ENCODE data around the gene DCLK3. TPM values are rescaled to one million over a fixed set of nuclear protein-coding genes. Genes with fewer than 3 reads are reported as not detected.

DCLK3 gene
- total RNA-seq, 2 donors from 2014 or later: 0.80 TPM; not detected in 1

- H3K9me3 ChIP-seq: no peaks in the 10 kb centered on the region
- no peak overlapping the region for H3K4me3 ChIP-seq
- no peak for TF ChIP-seq POLR2A (IDR thresholded peaks at IDR 0.05)
- TF ChIP-seq POLR2AphosphoS5 (IDR thresholded peaks at IDR 0.05): no peak
- no peak for TF ChIP-seq CTCF (IDR thresholded peaks at IDR 0.05)
- intact Hi-C loops (cut with DNase I): no loop called here
- H3K27ac ChIP-seq: no peak overlapping the region
- H3K36me3 ChIP-seq: no peaks in the 10 kb centered on the region
- no peaks in the 10 kb centered on the region for H3K4me1 ChIP-seq (replicated peaks)
- no peak for DNase-seq (ENCODE audit: low spot score)
- no peaks in the 10 kb centered on the region for H3K27me3 ChIP-seq (replicated peaks; ENCODE audit: insufficient read depth)
- WGBS: 86% methylated on average over 2 of the region's 2 CpGs
These were observed 85.9 kb downstream of the DCLK3 start for GRCh38 chr3:36678216-36679013.

GRCh38 chr3:36677331-36678007 is 86.9 kb downstream of the DCLK3 start:
- WGBS: 70% methylated on average over 2 of the region's 2 CpGs
- no peaks in the 10 kb centered on the region for H3K27me3 ChIP-seq (replicated peaks; ENCODE audit: insufficient read depth)
- no peaks in the 10 kb centered on the region for H3K36me3 ChIP-seq
- no peaks in the 10 kb centered on the region for H3K9me3 ChIP-seq
- no peak overlapping the region for H3K4me3 ChIP-seq
- intact Hi-C loops (cut with DNase I): no loop called here
- DNase-seq (ENCODE audit: low spot score): no peak
- no peak overlapping the region for H3K27ac ChIP-seq
- H3K4me1 ChIP-seq (replicated peaks): no peaks in the 10 kb centered on the region
- TF ChIP-seq POLR2AphosphoS5 (IDR thresholded peaks at IDR 0.05) (no peak), CTCF (IDR thresholded peaks at IDR 0.05) (no peak), POLR2A (IDR thresholded peaks at IDR 0.05) (no peak)

- H3K9me3 ChIP-seq: no peaks in the 10 kb centered on the region
- intact Hi-C loops (cut with DNase I): no loop called here
These were observed 89.5 kb downstream of the DCLK3 start for GRCh38 chr3:36674816-36675215.

GRCh38 chr3:36669764-36670163 is 94.6 kb downstream of the DCLK3 start:
- Histone ChIP-seq H3K36me3 (no peaks in the 10 kb centered on the region), H3K4me1 (replicated peaks) (no peaks in the 10 kb centered on the region), H3K9me3 (no peaks in the 10 kb centered on the region), H3K27me3 (replicated peaks; ENCODE audit: insufficient read depth) (no peaks in the 10 kb centered on the region), H3K4me3 (no peak overlapping the region), H3K27ac (no peak overlapping the region)
- no peak for DNase-seq (ENCODE audit: low spot score)
- 92% methylated on average over 3 of the region's 3 CpGs for WGBS
- intact Hi-C loops (cut with DNase I): no loop called here
- no peak for TF ChIP-seq POLR2A (IDR thresholded peaks at IDR 0.05)
- no peak for TF ChIP-seq POLR2AphosphoS5 (IDR thresholded peaks at IDR 0.05)
- no peak for TF ChIP-seq CTCF (IDR thresholded peaks at IDR 0.05)

More at GRCh38 chr3:36674816-36675215, 89.5 kb downstream of the DCLK3 start:
- TF ChIP-seq POLR2A (IDR thresholded peaks at IDR 0.05) (no peak), CTCF (IDR thresholded peaks at IDR 0.05) (no peak), POLR2AphosphoS5 (IDR thresholded peaks at IDR 0.05) (no peak)
- no peaks in the 10 kb centered on the region for H3K27me3 ChIP-seq (replicated peaks; ENCODE audit: insufficient read depth)
- no peaks in the 10 kb centered on the region for H3K4me1 ChIP-seq (replicated peaks)
- H3K27ac ChIP-seq: no peak overlapping the region
- DNase-seq (ENCODE audit: low spot score): no peak
- no peaks in the 10 kb centered on the region for H3K36me3 ChIP-seq
- WGBS: 54% methylated on average over 11 of the region's 11 CpGs
- H3K4me3 ChIP-seq: no peak overlapping the region

All from prostate gland (tissue), 2 donors.